Ascending aorta (tissue), 2 donors: ENCODE results near the gene CFB. TPM values are rescaled to one million over a fixed set of nuclear protein-coding genes. Genes with fewer than 3 reads are reported as not detected.

Experiments used
- DNase-seq, 2 donors: peaks; one replicate each; pipeline ENCODE4 v3.0.0-alpha.2; 2019; ENCODE audit warnings: low spot score in 2 of 2
- H3K27ac ChIP-seq, 2 donors: fragments of 200-600 bp; sonication (generic); one replicate each; pipeline ENCODE4 v1.5.1; 2016 to 2017; ENCODE audit warnings: mild to moderate bottlenecking in 1 of 2
- H3K27me3 ChIP-seq: fragments of 200-600 bp; sonication (generic); one replicate; pipeline ENCODE4 v1.5.1; 2017
- H3K36me3 ChIP-seq, 2 donors: fragments of 200-600 bp; sonication (generic); one replicate each; pipeline ENCODE4 v1.5.1; 2016
- H3K4me1 ChIP-seq, 2 donors: fragments of 200-600 bp; sonication (generic); one replicate each; pipeline ENCODE4 v1.5.1; 2016 to 2017; ENCODE audit warnings: mild to moderate bottlenecking in 1 of 2
- H3K4me3 ChIP-seq, 2 donors: fragments of 200-600 bp; sonication (generic); one replicate each; pipeline ENCODE4 v1.5.1; 2016 to 2017; ENCODE audit warnings: mild to moderate bottlenecking in 1 of 2
- H3K9me3 ChIP-seq, 2 donors: fragments of 200-600 bp; sonication (generic); one replicate each; pipeline ENCODE4 v1.5.1; 2016
- CTCF ChIP-seq, 3 experiments: fragments of 200-600 bp in 2 of 3; fragments of 450-650 bp in 1 of 3; sonication (generic) in 2 of 3; IDR thresholded peaks; one replicate each; pipeline ENCODE4 v1.5.1; 2016 to 2019; ENCODE audit warnings: antibody characterized with exemption in 3 of 3, mild to moderate bottlenecking in 1 of 3, moderate library complexity in 1 of 3
- intact Hi-C: fragments of 100-400 bp; cut with DNase I; formaldehyde crosslinking; loops from one replicate; pipeline ENCODE4 v1.15.1; 2023
- total RNA-seq: library from RNA; depleted of rRNA; stranded (reverse); fragments of >200 nt; gene quantifications from one replicate; pipeline ENCODE4 v1.1.0, GENCODE V29; 2016

CFB gene
- total RNA-seq, 1 donor from 2014 or later = 132 TPM

DNA sequence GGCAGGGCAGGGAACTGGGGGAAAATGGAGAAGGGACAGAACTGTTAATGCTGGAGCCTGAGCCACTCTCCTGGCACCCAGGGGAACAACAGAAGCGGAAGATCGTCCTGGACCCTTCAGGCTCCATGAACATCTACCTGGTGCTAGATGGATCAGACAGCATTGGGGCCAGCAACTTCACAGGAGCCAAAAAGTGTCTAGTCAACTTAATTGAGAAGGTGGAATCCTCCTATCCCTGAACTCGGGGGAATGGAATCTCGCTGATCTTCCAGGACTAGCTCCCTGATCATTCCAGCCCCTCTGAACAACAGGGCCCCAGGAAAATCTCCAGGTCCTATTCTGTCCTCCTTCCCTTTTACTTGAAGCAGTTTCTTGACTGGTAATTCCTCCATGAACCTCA is 2.0 kb downstream of the CFB start:
- intact Hi-C loops = no loop called here

DNA sequence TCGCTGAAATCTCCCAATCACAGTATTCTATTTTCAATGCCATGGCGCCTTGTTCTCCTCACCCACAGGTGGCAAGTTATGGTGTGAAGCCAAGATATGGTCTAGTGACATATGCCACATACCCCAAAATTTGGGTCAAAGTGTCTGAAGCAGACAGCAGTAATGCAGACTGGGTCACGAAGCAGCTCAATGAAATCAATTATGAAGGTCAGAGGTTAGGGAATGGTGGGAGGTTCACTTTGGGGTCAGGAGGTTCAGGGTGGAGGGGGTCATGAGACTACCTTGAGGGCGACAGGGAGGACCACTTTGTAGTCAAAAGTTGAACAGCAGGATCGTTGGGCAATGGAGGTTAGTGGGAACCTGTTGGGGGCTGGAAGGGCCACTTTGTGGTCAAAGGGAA is 2.4 kb downstream of the CFB start:
- no peaks in the 10 kb centered on the region for H3K9me3 ChIP-seq
- no peak overlapping the region for H3K4me3 ChIP-seq
- DNase-seq = no peak
- intact Hi-C loops = no loop called here
- H3K36me3 ChIP-seq = peaks cover 6 to 17% of the 10 kb centered on the region in 2 donors
- no peaks in the 10 kb centered on the region for H3K27me3 ChIP-seq
- peaks cover 3 to 16% of the 10 kb centered on the region in 2 donors for H3K4me1 ChIP-seq
- TF ChIP-seq CTCF (IDR thresholded peaks at IDR 0.05) = no peak
- no peak overlapping the region for H3K27ac ChIP-seq

More for the DNA sequence above, 2.0 kb downstream of the CFB start:
- peaks cover 2 to 13% of the 10 kb centered on the region in 2 donors for H3K36me3 ChIP-seq
- no peak for TF ChIP-seq CTCF (IDR thresholded peaks at IDR 0.05)
- peaks cover 3 to 16% of the 10 kb centered on the region in 2 donors for H3K4me1 ChIP-seq
- H3K9me3 ChIP-seq = no peaks in the 10 kb centered on the region
- no peak overlapping the region for H3K27ac ChIP-seq
- no peak overlapping the region for H3K4me3 ChIP-seq
- H3K27me3 ChIP-seq = no peaks in the 10 kb centered on the region
- DNase-seq = no peak

DNA sequence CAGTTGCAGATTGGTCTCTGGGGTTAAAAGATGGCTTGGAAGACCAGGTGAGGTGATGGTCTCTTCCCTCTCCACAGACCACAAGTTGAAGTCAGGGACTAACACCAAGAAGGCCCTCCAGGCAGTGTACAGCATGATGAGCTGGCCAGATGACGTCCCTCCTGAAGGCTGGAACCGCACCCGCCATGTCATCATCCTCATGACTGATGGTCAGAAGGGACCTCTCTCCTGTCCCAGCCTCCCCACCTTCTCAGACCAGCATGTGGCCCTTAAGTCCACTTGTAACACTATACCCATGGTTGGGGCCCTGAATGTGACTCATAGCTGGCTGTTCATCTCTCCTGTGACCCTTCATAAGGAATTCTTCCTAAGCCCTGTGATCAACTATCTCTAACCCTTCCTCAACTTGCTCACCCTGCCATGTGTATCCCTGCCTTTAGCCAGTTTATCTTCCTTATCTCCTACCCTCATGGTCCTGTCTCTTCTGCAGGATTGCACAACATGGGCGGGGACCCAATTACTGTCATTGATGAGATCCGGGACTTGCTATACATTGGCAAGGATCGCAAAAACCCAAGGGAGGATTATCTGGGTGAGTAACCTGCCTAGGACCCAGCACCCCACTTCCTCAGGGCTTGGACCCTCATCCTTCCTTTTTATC is 3.0 kb downstream of the CFB start:
- Histone ChIP-seq H3K27ac (no peak overlapping the region), H3K27me3 (no peaks in the 10 kb centered on the region), H3K4me1 (peaks cover 3 to 16% of the 10 kb centered on the region in 2 donors), H3K9me3 (no peaks in the 10 kb centered on the region), H3K4me3 (no peak overlapping the region), H3K36me3 (peaks cover 12 to 23% of the 10 kb centered on the region in 2 donors)
- DNase-seq = no peak
- TF ChIP-seq CTCF (IDR thresholded peaks at IDR 0.05) = no peak
- intact Hi-C loops = no loop called here

DNA sequence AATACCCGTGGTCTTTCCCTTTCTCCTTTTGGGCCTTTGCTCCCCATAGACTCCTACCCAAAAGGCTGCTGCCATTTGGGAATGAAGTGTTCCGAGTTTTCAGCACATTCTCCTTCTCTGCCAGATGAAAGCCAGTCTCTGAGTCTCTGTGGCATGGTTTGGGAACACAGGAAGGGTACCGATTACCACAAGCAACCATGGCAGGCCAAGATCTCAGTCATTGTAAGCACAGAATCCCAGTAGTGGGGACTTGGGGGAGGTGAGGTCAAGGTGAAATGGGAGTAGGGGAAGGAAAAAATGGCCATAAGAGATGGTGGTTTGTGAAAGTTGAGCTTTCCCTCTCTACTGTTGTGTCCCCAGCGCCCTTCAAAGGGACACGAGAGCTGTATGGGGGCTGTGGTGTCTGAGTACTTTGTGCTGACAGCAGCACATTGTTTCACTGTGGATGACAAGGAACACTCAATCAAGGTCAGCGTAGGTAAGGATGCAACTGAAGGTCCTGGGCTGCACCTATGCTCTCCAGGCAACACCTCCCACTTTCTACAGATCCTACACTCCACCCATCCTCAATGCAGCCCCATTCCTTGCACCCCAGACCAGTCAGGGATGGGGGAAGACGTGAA is 4.1 kb downstream of the CFB start:
- Histone ChIP-seq H3K36me3 (peaks cover 23 to 34% of the 10 kb centered on the region in 2 donors), H3K4me3 (no peak overlapping the region), H3K27me3 (no peaks in the 10 kb centered on the region), H3K4me1 (peaks cover 3 to 12% of the 10 kb centered on the region in 2 donors), H3K9me3 (no peaks in the 10 kb centered on the region), H3K27ac (no peak overlapping the region)
- intact Hi-C loops = loop anchor here (5.0 kb wide), 1 partner anchor 268 kb away; the partner anchor contains the start of gene LY6G5C
- no peak for DNase-seq
- no peak for TF ChIP-seq CTCF (IDR thresholded peaks at IDR 0.05)

DNA sequence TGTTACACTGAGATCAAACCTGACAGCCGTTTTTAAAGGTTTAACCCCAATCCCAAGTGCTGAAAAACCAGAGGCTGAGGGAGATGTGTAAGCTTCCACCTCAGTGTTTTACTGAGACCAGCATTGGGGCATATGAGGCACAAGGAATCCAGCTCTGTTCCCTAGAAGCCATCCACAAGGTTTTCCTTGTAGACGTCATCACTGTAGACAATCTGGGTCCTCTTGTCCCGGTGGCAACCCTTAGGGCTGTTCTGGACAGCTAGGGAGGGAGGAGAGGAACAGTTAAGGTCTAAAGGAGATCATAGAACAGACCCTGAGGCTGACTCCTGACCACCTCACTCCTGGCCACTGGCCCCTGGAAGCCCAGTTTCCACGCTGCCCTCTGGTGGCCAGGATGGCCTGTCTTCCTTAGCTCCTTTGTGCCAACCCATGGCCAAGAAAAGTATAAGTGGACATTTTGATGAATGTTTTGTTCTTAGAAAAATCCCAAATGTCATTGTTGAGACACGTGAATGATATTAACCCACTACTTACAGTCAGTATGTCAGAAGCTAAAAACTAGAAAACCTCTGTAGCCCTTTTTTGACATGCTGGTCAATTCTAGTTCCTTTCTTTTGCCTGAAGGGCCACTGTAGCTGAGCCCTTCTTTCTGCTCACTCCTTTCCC is 6.4 kb downstream of the CFB start:
- Histone ChIP-seq H3K4me1 (peaks cover 0 to 1% of the 10 kb centered on the region in 2 donors), H3K36me3 (peaks cover 39 to 54% of the 10 kb centered on the region in 2 donors), H3K4me3 (no peak overlapping the region), H3K27ac (peak overlapping the region in 1 of 2 donors; percentile 11), H3K27me3 (no peaks in the 10 kb centered on the region), H3K9me3 (no peaks in the 10 kb centered on the region)
- TF ChIP-seq CTCF (IDR thresholded peaks at IDR 0.05) = peak; percentile 56 to 63 (median 58)
- DNase-seq = peak in 1 of 2 donors; percentile 82
- intact Hi-C loops = loop anchor here (5.0 kb wide), 1 partner anchor 270 kb away; the partner anchor contains the start of gene LY6G5C
